Kasumi-1 (cell line): ENCODE results near the gene FA2H.
A peak's percentile ranks its signal among the peaks of the same experiment; 100 is the strongest.
"Not testable (repeated sequence)": the region's sequence is repeated elsewhere in the genome, so short reads cannot be mapped to it uniquely, and the experiment has no call there.

Source experiments
- DNase-seq, 2 experiments: peaks; one replicate each; lab custom pipeline; 2025; lab: John Stamatoyannopoulos, UW

Gene FA2H

GRCh38 chr16:74679983-74680382 is 94.6 kb downstream of the FA2H start:
- DNase-seq = no peak

GRCh38 chr16:74677868-74678267 is 96.8 kb downstream of the FA2H start:
- DNase-seq = no peak

GRCh38 chr16:74673876-74674275 is 100.7 kb downstream of the FA2H start:
- DNase-seq = no peak

GRCh38 chr16:74668877-74669276 is 105.7 kb downstream of the FA2H start:
- DNase-seq = not testable (repeated sequence)

- DNase-seq = peak; percentile 51 to 74
Measured at GRCh38 chr16:74667255-74667700, 107.3 kb downstream of the FA2H start.

GRCh38 chr16:74666425-74667254 is 108.0 kb downstream of the FA2H start, which contains the start of gene RFWD3:
Gene RFWD3 (minus strand): TSS chr16:74666877. CDS start chr16:74661449, 5,428 bp downstream.
- peak; percentile 99 for DNase-seq

GRCh38 chr16:74666010-74666421 is 108.6 kb downstream of the FA2H start:
- DNase-seq = no peak
